Measurements from ENCODE around the gene A2ML1.
"Not testable (repeated sequence)": the region's sequence is repeated elsewhere in the genome, so short reads cannot be mapped to it uniquely, and the experiment has no call there.

- not testable (repeated sequence) for TF ChIP-seq POLR2A, CTCF, EP300 (IDR thresholded peaks at IDR 0.05)
These were observed 12.3 kb upstream of the A2ML1 start for GRCh38 chr12:8810112-8810511.
